Amniotic stem cell (primary cell): Measurements from ENCODE around the gene BTBD10.
"Not testable (repeated sequence)": the region's sequence is repeated elsewhere in the genome, so short reads cannot be mapped to it uniquely, and the experiment has no call there.

ENCODE experiments used
- DNase-seq: peaks from one replicate; lab custom pipeline; 2025; lab: John Stamatoyannopoulos, UW

The BTBD10 gene

DNA sequence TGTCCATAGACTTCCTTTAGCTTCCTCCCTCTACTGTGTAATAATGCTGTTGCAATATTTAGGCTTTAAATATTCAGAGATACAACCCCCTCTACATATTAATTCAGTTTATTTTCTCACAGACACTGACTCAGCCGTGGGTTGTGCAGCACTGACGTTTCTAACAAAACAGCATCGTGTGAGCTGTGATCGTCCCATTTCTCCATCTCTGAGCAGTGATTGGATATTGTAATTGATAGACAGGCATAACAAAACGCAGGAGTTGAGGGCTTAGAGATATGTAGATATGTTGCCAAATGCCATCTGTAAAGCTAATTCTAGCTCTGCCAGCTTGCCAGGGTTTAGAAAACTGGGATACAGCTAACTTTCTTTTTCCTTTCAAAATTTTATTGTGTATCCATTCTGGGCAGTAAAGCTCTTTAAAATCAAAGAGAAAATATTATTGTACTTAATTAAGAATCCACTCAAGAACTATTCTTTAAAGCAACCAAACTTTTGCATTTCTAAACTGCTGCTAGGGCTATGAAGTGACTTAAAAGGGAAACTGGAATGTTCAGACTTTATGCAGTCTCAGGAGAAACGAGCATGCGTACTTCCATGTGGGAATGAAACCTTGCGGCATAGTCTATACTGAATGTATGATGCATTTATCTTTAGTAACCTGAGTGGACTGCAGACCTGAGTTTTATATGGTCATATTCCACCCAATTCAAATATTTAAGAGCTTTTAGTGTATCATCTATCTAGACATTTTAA is 22.7 kb downstream of the BTBD10 start:
- peak; percentile 68 for DNase-seq

DNA sequence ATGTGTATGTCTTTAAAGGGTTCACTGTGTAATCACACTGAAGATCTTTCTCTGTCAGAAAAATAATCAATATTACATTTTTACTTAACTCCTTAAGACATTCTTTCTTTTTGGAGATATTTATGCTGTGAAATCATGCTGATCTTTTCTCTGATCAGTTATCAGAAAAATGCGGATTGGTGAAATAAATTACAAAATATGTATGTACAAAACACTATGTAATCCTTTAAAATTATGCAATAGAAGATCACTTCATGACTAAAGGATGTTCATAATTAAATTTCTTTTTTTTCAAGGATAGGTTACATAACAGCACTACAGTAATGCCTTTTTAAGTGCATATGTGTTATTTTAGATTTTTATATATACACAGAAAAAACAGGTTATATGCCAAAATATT is 24.7 kb downstream of the BTBD10 start:
- DNase-seq: no peak

DNA sequence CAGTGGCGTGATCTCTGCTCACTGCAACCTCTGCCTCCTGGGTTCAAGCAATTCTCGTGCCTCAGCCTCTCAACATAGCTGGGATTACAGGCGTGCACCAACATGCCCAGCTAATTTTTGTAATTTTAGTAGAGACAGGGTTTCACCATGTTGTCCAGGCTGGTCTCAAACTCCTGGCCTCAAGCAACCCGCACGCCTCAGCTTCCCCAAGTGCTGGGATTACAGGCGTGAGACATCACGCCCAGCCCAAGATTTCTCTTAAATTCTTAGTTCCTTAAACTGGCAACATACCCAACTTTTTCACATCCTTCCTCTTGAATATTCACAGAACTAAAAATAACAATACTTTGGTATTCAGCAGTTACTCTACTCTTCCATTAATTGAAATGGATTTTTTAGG is 26.2 kb downstream of the BTBD10 start:
- DNase-seq: not testable (repeated sequence)

DNA sequence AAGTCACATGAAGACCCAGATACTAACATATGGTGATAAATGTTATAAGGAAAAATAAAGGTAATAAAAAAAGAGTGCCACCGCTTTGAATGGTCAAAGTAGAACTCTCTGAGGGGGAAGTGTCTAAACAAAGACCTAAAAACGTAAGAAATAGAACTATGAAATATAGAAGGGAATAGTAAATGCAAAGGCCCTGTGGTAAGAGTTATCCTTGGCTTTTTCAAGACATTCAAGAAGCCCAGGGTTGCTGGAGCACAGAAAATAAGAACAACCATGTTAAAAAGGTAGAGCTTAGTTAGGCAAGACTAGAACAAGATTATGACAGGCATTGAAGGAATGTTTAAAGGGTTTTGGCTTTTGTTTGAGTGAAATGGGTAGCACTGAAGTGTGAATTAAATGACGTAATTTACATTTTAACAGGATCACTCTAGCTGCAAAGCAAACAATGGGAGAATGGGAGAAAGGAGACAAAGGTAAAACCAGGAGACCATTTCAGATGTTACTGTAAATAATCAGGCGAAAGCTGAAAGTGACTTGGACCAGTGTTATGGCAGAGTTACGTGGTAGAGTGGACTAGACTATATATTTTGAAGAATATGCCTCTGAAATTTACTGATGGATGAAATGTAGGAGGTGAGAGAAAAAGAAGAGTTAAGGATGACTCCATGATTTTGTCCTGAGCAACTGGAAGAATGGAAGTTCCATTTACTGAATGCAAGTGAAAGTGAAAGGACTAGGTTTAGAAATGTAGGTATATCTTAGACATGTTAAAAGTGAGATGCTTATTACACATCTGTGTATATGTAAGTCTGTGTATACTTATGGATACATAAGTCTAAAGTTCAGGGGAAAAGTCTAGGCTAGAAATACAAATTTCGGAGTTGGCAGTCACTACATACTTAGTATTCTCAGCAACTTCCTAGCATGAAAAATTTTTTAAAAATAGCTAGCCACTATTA is 28.5 kb downstream of the BTBD10 start:
- no peak for DNase-seq

DNA sequence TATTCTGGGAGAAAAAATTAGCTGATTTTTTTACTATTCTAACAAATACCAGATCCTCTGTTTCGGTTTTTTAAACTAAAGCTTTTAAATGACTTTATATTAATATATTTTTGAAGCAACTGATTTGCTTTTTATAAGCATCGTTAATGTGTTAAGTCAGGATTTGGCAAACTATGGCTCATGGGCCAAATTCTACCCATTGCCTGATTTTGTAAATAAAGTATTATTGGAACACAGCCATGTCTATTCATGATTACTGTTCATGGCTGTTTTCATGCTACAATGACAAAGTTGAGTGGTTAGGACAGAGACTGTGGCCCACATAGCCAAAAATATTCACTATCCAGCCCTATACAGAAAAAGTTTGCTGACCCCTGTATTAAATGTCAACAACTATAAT is 29.6 kb downstream of the BTBD10 start:
- no peak for DNase-seq

DNA sequence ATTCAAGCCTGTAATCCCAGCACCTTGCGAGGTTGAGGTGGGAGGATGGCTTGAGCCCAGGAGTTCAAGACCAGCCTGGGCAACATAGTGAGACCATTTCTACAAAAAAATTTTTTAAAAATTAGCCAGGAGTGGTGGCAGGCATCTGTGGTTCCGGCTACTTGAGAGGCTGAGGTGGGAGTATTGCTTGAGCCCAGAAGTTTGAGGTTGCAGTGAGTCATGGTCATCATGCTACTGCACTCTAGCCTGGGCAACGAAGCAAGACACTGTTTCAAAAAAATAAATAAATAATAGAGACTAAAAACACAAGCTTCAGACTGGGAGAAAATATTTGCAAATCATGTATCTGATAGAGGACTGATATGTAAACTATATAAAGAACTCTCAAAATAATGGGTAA is 33.2 kb downstream of the BTBD10 start:
- no peak for DNase-seq

- DNase-seq: no peak
These were observed 33.7 kb downstream of the BTBD10 start for GRCh38 chr11:13429288-13429687.

DNA sequence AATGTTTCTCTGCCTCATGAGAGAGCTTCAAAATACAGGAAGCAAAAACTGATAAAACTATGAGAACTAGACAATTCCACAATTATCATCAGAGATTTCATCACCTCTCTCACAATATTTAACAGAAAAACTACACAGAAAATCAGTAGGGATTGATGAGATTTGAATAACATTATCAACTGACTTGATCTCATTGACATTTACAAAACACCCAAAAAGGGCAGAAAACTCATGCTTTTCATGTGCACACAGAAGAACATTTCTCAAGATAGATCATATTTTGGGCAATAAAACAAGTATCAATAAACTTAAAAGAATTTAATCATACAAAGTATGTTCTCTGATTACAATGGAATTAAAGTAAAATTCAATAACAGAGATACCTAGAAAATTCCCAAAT is 35.6 kb downstream of the BTBD10 start:
- no peak for DNase-seq

DNA sequence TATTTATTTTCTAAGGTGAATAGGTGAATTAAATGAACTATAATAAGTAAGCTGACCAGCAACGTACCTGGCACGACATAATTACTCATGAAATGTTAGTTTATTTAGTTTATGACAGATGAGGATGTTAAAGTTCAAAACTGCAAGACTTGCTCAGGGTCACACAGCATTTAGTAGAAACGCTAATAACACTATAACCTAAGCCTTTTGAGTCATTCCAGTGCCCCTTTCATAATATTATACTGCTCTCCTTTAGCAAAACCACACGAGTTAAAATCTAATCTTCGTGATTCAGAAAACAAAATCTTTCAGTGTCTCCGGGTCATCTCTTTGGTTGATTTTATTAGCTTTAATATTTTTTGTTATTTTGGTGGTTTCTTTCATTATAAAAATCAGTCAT is 39.6 kb downstream of the BTBD10 start:
- DNase-seq: no peak

- DNase-seq: no peak
These were observed 41.5 kb downstream of the BTBD10 start for GRCh38 chr11:13421561-13421960.

- no peak for DNase-seq
These were observed 47.8 kb downstream of the BTBD10 start for GRCh38 chr11:13415201-13415600.

DNA sequence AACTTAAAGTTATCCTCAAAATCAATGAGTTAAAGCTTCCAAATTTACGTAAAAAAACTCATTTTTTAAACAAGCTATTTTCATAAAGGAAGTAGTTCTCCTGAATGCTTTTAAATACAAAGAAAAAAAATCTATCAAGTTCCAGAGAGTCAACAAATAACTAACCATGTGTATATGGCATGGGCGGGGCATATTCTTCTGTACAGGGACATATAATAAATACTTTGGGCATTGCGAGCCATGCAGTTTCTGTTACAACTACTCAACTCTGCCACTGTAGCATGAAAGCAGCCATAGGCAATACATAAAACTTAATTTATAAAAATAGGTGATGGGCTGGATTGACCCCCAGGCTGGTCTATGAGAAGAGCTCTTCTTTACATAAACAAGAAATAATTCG is 57.8 kb downstream of the BTBD10 start:
- no peak for DNase-seq

DNA sequence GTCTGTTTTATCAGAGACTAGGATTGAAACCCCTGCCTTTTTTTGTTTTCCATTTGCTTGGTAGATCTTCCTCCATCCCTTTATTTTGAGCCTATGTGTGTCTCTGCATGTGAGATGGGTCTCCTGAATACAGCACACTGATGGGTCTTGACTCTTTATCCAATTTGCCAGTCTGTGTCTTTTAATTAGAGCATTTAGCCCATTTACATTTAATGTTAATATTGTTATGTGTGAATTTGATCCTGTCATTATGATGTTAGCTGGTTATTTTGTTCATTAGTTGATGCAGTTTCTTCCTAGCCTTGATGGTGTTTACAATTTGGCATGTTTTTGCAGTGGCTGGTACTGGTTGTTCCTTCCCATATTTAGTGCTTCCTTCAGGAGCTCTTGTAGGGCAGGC is 64.7 kb downstream of the BTBD10 start:
- not testable (repeated sequence) for DNase-seq

GRCh38 chr11:13391217-13391616 is 71.8 kb downstream of the BTBD10 start:
- no peak for DNase-seq

DNA sequence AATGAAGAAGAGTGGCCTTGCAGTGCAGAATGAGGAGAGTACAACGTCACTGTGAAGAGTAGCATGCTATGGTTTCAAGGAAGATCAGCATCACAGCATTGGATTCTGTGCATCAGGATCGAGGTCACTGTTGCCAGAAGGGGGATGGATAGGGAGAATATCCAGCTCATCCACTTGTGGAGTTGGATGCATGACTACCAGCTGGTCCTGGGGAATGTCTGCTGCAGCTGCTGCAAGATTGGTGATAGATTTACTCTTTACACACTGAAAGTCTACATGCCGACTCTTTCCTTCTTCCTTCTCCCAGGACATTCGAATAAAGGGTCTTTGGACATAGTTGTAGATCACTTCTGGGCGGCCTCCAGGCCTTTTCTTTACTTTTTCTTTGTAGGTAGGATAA is 74.3 kb downstream of the BTBD10 start:
- DNase-seq: no peak

- no peak for DNase-seq
These were observed 76.5 kb downstream of the BTBD10 start for GRCh38 chr11:13386567-13386966.

DNA sequence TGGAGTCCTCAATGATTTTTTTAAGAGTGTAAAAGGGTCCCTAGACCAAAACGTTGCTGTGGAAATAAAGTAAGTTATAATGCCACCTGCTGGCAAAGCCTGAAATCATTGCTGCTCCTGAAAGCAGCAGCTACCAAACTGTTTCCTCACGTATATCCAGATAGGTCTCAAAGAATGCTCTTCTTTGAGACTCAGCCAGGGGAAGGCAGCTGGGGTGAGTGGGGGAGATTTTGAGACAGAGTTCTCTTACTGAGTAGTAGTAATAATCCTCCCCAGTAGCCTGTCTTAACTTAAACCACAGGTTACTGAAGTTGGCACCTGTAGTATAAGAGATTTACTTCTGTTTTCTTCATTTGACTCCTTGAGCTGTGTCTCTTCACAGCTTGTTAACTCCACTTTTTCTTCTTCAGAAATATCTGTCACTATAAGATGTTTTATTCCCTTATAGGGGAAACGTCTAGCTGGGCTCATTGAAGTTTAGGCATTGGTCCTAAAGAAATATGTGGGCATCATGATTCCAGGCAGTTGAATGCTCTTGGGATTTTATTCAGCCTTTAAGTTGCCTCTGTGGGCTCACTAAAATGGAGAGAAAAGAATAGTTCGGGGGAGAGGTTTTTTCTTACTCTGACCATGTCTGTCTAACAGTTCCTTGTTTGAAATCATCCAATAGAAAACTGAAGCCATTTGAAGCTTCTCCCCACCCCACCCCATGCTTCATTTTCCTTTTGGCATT is 77.9 kb downstream of the BTBD10 start:
- DNase-seq: peak; percentile 18

- no peak for DNase-seq
These were observed 80.3 kb downstream of the BTBD10 start for GRCh38 chr11:13382751-13383150.

DNA sequence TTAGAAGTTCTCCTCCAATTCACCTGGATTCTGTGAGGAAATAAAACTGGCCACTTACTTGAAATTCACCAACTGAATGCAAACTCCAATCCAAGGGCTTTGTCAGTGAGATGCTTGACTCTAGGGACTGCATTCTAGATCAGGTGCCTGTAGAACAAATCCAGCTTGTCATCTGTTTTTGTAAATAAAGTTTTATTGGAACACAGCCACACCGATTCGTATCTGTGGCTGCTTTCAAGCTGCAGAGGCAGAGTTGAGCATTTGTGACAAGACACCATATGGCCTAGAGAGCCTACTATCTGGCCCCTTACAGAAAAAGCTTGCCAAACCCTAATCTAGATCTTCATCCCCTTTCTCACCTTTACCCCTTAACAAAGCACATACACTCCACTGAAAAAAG is 82.3 kb downstream of the BTBD10 start:
- no peak for DNase-seq

DNA sequence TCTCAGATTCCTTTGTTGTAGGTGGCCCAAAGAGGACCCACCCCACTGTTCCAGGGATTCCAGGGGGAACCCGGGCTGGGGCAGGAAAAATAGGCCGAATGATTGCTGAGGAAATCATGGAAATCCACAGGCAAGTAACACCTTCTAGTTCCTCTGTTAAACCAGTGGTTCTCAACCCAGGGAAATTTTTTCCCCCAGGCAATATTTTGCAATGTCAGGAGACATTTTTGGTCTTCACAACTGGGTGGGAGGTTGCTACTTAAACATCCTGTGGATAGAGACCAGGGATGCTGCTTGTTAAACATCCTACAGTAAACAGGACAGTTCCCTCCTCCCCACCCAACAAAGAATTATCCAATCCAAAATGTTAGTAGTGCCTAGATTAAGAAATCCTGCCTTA is 84.7 kb downstream of the BTBD10 start:
- no peak for DNase-seq

GRCh38 chr11:13376838-13377237 is 86.2 kb downstream of the BTBD10 start:
- no peak for DNase-seq

DNA sequence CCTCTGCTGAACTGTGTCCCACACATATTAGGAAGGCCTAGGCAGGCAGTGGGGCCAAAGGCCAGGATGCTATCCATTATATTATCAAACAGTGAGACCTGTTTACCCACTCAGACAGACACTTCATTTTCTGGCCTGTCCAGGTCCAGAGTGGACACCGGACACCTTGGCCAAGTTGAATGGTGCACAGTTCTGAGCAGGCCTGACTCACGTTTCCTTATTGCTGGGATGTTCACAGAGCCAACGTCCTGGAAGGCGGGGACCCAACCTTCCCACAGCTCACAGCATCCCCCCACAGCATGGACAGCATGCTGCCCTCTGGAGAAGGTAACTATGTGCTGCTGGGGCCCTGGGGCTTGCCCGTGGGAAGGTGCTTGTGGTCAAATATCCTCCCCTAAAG is 86.6 kb downstream of the BTBD10 start:
- DNase-seq: no peak

DNA sequence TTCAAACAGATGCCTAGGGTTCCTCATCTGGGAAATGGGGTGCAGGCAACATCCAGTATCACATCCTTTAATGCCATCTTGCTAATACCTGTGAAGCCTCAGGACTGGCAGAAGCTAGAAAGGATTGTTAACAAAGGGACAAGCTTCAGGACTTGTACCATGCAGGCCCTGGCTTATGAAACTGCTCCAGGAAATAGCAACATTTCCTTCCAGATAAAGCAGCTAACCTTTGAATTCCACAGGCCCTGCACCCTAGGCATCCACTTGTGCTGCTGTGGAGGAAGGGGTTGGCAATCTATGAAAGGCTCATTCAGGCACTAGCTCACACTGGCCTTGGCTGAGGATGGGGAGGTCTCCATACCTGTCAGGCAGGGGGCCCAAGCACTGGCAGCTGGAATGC is 87.2 kb downstream of the BTBD10 start:
- no peak for DNase-seq
